OCI-M2 (cell line): ENCODE data around the gene GNAT2.
"Not testable (repeated sequence)": the region's sequence is repeated elsewhere in the genome, so short reads cannot be mapped to it uniquely, and the experiment has no call there.

Experiments
- DNase-seq: peaks from one replicate; lab custom pipeline; 2025; ENCODE audit not compliant: unreplicated experiment; lab: John Stamatoyannopoulos, UW

Gene GNAT2

DNA sequence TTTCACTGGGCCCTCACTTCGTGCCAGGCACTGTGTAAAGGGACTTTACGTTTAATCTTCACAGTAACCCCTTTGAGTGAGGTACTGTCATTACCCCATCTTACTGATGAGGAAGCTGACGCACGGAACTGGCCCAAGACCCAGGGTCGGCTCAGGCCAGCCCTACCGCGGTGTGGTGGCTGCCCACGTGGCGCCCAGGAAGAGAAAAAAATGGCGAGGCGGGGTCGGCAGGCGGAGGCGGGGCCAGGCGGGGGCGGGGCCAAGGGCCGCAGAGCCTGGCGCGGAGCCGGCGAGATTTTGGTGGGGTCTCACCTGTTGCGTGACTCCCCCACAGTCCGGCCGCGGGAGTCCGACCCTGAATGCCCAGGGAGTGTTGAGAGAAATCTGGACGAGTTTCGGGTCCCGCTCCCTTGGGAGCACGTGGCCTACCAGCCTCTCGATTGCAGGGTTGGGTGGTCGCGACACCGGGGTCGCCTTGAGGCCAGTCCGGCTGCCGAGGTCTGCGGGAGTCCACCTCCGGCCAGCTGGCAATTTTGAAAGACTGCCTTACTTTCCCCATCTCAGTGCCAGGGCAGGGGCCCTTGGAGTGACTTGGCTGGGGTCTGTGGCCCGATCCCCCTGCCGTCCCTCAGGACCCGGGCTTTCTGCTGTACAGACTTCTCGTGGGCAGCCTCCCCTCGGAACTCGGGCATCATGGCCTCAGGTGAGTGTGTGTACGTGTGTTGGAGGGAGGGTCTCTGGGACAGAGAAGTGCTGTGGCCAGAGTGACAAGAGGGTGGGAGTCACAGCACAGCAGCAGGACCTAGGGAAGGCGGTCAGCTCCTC lies at the start of gene GNAT2, which contains the start of gene AMPD2:
Gene GNAT2, minus strand, starts transcription at position 41 of the 825 bp plus-strand sequence. CDS start 6,746 bp downstream, outside the sequence.
Gene AMPD2, plus strand, starts transcription at position 262 of the 825 bp plus-strand sequence. CDS start 1,339 bp downstream, outside the sequence.
- no peak for DNase-seq

GRCh38 chr1:109668123-109668775 lies 48.8 kb upstream of the GNAT2 start:
- no peak for DNase-seq

DNA sequence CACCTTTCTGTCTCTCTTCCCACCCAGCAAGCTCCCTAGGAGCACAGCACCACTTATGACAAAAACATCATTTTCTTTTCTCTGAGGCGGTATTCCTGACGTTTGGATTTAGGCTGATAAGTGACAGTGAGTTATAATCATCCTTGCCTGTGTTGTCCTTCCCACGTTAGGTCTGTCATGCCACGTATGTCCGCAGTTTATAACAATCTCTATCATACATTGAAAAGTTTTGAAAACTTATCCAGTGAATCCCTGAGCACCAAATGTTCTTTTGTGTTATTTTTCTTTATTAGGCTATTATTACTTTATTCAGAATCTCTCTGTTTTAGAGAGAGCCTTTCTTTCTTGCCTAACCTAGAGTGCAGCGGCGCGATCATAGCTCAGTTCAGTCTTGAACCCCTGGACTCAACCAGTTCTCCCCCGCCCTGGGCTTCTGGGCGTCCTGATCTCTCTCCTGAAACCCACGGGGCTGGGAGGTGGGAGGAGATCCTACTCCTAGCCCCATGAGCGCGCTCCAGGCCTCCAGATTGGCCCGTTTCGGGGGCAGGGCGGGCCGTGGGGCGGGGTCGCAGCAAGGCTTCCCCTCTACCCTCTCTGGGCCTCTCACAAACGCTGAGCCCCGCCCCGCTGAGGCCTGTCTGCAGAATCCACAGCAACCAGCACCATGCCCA lies 48.2 kb upstream of the GNAT2 start, which contains the start of gene GSTM2:
Gene GSTM2, plus strand, starts transcription at position 606 of the 671 bp plus-strand sequence. Its CDS starts 59 bp downstream, at position 665.
- peak; percentile 21 for DNase-seq

- no peak for DNase-seq
Observed at GRCh38 chr1:109664671-109665070, 45.3 kb upstream of the GNAT2 start.

- DNase-seq, result no peak
Observed at GRCh38 chr1:109661391-109661790, 42.0 kb upstream of the GNAT2 start.

- DNase-seq, result not testable (repeated sequence)
Observed at GRCh38 chr1:109660691-109661026, 41.2 kb upstream of the GNAT2 start.

DNA sequence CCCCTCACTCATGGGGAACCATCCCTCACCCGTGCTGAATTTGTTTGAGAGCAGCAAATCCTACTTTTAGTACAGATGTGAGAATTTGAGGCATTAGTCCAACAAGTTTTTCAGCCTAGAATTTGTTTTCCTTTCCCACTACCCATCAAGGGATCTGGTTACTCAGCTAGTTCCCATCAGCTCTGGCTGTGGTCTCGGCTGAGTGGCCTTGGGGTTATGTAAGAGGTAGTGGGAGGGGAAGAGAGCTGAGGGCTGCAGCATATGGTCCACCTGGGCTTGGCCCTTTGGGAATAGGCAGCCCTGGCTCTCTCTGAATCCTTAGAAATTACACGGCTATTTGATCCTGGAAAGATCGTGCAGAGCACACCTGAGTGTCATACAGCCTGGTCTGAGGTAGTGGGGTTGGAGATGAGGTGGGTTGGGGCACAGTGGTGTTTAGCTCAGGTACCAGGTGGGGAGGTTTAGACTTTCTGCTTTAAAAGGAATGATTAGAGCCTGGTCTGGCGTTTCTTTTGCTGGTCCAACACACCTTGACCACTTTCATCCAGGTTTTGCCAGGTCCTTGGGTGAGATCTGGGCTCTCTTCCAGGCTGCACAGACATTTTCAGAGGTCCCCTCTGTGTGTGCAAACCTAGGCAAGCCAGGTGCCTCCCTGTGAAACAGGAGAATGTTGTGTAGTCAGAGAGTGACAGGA lies 40.7 kb upstream of the GNAT2 start:
- DNase-seq, result no peak

DNA sequence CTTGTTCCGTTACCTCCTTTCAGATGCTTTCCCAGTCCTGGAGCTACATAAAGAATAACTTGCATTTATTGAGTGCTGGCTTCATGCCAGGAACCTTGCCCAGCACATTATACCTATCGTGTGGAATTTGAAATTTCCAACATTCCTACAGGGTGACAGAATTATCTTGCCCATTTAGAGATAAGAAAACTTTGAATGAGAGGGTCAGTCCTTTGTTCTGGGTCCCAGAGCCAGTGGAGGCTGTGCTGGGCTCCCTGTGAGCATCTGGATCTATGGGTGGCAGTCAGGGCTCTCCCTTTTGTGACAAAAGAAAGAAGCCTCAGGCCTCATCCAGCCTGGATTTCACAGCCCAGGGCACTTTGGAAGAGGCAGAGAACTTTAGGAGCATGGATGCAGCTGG lies 39.7 kb upstream of the GNAT2 start:
- DNase-seq, result no peak

GRCh38 chr1:109658533-109659042 lies 39.2 kb upstream of the GNAT2 start:
- DNase-seq, result no peak

GRCh38 chr1:109657970-109658369 lies 38.6 kb upstream of the GNAT2 start:
- DNase-seq, result no peak

- DNase-seq, result no peak
Observed at GRCh38 chr1:109657395-109657794, 38.0 kb upstream of the GNAT2 start.

DNA sequence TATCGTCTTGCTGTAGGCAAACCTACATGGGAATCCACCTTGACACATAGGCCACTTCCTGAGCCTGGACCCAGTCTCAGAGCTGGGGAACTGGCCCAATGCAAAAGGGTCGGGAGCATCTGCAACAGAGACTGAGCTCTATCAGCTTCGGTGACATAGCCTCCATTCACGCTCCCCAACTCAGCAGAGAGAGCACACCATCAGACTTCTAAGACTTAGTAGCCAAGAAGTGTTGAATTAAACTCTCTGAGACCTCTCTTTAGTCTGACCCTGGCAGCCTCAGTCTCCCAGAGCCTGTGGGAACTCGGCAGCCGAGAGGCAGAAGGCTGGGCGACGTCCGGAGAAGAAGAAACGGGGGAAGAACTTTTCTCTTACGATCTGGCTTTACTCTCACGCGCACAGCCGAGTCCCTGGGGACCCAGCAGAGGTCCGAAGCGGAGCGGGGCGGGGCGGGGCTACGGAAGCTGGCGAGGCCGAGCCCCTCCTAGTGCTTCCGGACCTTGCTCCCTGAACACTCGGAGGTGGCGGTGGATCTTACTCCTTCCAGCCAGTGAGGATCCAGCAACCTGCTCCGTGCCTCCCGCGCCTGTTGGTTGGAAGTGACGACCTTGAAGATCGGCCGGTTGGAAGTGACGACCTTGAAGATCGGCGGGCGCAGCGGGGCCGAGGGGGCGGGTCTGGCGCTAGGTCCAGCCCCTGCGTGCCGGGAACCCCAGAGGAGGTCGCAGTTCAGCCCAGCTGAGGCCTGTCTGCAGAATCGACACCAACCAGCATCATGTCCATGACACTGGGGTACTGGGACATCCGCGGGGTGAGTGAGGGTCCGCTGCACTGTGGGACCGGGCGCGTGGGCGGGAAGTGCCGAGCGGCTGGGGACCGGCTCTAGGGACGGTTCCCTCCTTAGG lies 36.5 kb upstream of the GNAT2 start, which contains the start of gene GSTM4:
Gene GSTM4, plus strand, starts transcription at position 485 of the 905 bp plus-strand sequence. Its CDS starts 291 bp downstream, at position 776.
- peak; percentile 33 for DNase-seq

GRCh38 chr1:109654519-109654918 lies 35.1 kb upstream of the GNAT2 start:
- DNase-seq, result no peak

GRCh38 chr1:109653306-109653705 lies 33.9 kb upstream of the GNAT2 start:
- DNase-seq, result no peak

GRCh38 chr1:109652402-109652801 lies 33.0 kb upstream of the GNAT2 start:
- DNase-seq, result no peak

DNA sequence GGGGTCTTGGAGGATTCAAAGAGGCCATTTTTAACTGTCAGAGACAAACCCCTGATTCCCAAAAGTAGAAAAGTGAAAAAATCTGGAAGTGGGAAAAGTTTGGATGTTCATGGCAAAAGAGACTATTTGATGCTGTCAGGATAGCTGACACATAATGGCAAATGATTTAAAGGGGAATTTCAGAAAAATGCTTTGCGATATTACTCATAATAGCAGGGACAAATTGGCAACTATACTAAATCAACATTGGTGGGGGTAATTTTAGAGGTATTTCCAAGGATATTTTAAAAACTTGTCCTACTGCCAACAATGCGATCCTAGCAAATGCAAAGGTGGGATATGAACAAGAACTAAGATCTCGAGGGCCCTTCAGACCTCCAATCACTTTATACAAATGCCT lies 31.2 kb upstream of the GNAT2 start:
- DNase-seq, result no peak

GRCh38 chr1:109649491-109649914 lies 30.1 kb upstream of the GNAT2 start:
- peak; percentile 12 for DNase-seq

DNA sequence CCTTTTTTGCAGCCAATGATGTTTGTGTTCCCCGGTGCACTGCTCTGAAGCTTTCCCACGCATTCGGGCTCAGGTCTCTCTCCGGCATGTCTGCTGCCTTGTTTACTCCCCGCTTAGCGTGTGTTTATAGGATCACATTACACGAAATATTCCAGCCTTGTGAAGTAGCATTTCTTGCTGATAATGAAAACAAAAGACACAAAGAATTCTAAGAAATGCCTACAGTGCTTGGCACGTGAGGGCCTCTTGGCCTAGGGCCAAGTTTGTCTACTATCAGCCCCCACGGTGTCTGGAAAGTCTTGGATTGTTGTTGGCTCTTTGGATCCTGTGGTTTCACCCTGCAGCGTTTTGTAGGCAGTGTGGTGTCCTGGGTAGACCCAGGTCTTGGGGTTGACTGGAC lies 25.3 kb upstream of the GNAT2 start:
- DNase-seq, result no peak

GRCh38 chr1:109643385-109644230 lies 24.2 kb upstream of the GNAT2 start:
- peak; percentile 20 for DNase-seq
